OCI-M2 (cell line): ENCODE data around the gene NUDC.
"Not testable (repeated sequence)": the region's sequence is repeated elsewhere in the genome, so short reads cannot be mapped to it uniquely, and the experiment has no call there.

Experiments used
- DNase-seq: peaks from one replicate; lab custom pipeline; 2025; ENCODE audit not compliant: unreplicated experiment; lab: John Stamatoyannopoulos, UW

Gene NUDC

GRCh38 chr1:26986658-26987057 is 65.1 kb downstream of the NUDC start:
- no peak for DNase-seq

- not testable (repeated sequence) for DNase-seq
Observed at GRCh38 chr1:26989403-26990109, 68.0 kb downstream of the NUDC start.

- DNase-seq, result no peak
Observed at GRCh38 chr1:26991310-26992116, 70.0 kb downstream of the NUDC start.

- DNase-seq, result peak; percentile 55
Observed at GRCh38 chr1:26993237-26994019, 71.9 kb downstream of the NUDC start, which contains the start of gene TRNP1. TRNP1 (plus strand) TSS chr1:26993692; CDS start chr1:26993787, 95 bp downstream.

GRCh38 chr1:26994020-26994786 is 72.7 kb downstream of the NUDC start:
- DNase-seq, result no peak

GRCh38 chr1:26994787-26995517 is 73.4 kb downstream of the NUDC start:
- no peak for DNase-seq

GRCh38 chr1:26996024-26996423 is 74.5 kb downstream of the NUDC start:
- no peak for DNase-seq
